ENCODE data around the gene CCN2. TPM values are rescaled to one million over a fixed set of nuclear protein-coding genes. Genes with fewer than 3 reads are reported as not detected.

Gene CCN2
- total RNA-seq, 1 experiment from 2014 or later: 12.4 TPM

- no peak for DNase-seq (ENCODE audit: low spot score)
Measured at GRCh38 chr6:131967948-131968347, 16.8 kb upstream of the CCN2 start.

DNA sequence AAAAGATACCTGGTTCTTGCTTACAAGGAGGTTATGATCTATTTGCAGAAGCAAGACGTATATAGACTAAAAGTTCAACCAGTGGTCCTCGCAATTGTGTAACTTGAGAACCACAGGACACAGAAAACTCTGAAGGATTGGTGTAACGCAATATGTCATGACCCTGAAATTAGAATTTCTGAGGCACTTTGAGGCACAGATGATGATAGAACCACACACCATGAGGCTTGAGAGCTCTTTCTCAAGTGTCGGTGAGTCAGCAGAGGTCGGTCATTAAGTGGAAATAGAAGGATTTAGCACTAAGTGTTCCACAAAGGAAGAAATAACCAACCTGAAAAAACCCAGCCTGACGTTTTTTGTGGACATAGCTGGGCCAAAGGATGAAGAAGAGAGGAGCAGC is 15.3 kb upstream of the CCN2 start:
- peak; percentile 58 for DNase-seq (ENCODE audit: low spot score)

GRCh38 chr6:131963063-131963462 is 11.9 kb upstream of the CCN2 start:
- DNase-seq (ENCODE audit: low spot score): no peak

GRCh38 chr6:131960371-131961133 is 9.4 kb upstream of the CCN2 start:
- DNase-seq (ENCODE audit: low spot score): no peak

- DNase-seq (ENCODE audit: low spot score): no peak
Measured at GRCh38 chr6:131958542-131959470, 7.6 kb upstream of the CCN2 start.

DNA sequence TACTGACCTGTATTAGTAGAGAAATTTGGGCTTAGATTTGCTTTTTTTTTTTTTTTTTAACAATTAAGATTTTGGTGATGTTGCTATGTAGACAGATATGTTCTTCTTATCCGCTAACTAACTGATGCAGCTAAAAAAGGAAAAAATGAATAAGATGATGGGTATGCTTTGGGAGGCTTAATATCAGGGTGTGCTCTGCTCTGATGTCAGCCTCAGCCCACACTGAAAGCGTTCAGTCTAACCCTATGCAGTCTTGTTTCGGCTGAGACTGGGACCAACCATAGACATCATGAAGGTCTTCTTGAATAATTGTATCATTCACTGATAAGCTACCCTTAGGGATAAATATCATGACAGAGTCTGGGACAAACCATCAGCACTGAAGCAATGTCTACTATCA is 6.9 kb upstream of the CCN2 start:
- DNase-seq (ENCODE audit: low spot score): no peak

DNA sequence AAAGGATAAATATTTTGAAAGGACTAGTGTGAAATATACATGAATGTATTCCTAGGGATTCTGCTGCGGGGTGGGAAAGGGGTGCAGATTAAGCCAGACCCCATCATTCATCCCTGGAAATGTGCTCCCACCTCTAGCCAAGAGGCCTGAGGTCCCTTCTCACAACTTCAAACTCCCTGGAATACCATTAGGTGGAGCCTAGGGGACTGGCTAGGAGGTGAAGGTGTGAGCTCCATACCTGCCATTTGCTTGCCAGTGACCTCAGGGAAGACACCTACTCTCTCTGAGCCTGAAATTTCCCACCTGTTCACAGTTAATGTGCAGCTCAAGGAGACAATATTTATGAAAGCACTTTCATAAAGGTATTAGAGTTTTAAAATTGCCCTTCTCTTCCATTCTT is 4.7 kb upstream of the CCN2 start:
- DNase-seq (ENCODE audit: low spot score): no peak

- no peak for DNase-seq (ENCODE audit: low spot score)
Measured at GRCh38 chr6:131955192-131955591, 4.0 kb upstream of the CCN2 start.

GRCh38 chr6:131954775-131955107 is 3.6 kb upstream of the CCN2 start:
- peak; percentile 92 for DNase-seq (ENCODE audit: low spot score)

GRCh38 chr6:131954059-131954774 is 3.0 kb upstream of the CCN2 start:
- DNase-seq (ENCODE audit: low spot score): no peak

DNA sequence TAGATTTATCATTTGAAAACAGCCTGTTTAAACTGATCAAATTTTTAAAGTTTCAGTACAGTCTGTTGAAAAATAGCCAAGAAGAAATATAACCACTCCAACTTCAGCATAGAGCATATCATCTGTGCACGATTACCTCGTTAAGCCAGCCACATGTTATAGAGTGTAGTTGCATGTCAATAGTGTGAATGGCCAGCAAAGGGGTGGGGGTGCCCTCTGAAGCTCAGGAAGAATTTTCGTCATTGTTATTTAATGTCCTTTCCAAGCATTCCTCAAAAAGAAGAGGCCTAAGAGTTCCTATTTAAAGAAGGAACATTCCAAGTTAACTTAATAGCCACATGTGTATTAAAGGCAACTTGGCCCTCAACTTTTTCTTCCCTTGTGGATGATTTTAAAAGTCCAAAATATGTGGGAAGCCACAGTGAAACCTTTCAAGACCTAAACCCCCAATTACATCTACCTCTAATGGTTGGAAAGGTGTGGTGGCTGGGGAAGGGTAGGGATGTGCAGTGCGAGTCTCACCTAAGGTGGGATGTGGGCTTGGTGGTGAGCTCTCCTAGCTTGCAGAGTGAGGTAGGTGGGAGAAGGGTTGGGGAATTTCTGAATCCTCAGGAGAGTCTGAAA is 1.8 kb upstream of the CCN2 start:
- DNase-seq (ENCODE audit: low spot score): no peak

DNA sequence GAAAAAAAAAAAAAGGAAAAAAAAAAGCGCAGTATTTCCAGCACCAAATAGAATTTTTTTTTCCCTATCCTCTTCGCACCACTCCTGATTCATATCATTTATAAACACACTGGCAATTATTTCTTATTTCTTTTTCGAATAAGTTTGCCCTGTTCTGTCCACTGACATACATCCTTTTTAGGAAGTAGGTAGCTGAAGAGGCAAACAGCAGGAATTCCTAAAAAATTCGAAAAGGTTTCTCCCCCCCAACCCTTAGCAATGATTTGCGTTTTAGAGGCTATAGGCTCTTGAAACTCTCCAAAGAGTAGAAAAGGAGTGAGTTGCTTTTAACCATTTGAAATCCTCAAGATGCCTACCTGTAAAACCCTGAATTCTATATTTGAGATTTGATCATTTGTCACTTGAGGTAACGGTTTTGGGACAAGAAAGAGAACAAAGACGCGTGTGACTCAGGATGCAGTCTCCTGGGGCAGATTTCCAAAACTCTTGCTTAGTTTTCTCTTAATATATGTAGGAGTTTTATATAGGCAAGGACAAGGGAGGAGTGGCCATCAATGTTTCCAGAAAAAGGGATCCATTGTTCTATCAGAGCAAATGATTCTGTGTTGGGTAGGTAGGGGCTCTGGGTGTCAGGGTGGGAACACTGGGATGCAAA is 531 bp upstream of the CCN2 start:
- DNase-seq (ENCODE audit: low spot score): no peak

DNA sequence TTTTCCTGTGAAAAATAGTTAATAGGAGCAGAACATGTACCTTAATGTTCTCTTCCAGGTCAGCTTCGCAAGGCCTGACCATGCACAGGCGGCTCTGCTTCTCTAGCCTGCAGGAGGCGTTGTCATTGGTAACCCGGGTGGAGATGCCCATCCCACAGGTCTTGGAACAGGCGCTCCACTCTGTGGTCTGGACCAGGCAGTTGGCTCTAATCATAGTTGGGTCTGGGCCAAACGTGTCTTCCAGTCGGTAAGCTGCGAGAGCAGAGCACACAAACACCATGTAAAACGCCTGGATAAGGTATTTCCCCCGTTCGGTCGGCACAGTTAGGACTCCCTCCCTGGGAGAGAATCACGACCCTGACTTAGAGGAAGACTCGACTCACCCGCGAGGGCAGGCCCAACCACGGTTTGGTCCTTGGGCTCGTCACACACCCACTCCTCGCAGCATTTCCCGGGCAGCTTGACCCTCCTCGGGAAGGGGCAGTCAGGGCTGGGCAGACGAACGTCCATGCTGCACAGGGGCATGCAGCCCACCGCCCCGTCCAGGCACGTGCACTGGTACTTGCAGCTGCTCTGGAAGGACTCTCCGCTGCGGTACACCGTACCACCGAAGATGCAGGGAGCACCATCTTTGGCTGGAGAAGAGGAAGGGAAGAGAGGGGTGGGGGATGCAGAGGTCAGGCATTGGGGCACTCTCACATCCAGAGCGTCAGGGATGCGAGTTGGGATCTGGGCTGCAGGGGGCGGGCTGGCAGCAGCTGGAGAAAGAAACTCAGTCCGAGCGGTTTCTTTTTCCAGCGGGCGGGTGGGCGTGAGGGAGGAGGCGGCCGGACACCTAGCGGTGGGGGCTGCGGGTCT is 1.0 kb downstream of the CCN2 start:
- peak; percentile 84 for DNase-seq (ENCODE audit: low spot score)

DNA sequence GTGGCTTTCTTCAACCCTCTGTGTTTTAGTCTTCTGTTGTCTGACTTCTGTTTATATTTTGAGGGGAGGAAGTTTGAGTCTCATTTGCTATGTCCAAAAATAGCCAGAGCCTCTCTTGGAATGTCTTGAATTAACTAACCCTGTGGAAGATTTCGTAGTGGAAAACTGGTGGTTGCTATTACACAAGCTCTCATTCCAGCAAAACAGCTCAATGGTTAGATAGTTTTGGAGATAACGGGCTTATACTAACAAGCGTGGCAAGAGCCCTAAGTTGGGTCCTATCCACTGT is 1.6 kb downstream of the CCN2 start:
- peak; percentile 67 for DNase-seq (ENCODE audit: low spot score)

DNA sequence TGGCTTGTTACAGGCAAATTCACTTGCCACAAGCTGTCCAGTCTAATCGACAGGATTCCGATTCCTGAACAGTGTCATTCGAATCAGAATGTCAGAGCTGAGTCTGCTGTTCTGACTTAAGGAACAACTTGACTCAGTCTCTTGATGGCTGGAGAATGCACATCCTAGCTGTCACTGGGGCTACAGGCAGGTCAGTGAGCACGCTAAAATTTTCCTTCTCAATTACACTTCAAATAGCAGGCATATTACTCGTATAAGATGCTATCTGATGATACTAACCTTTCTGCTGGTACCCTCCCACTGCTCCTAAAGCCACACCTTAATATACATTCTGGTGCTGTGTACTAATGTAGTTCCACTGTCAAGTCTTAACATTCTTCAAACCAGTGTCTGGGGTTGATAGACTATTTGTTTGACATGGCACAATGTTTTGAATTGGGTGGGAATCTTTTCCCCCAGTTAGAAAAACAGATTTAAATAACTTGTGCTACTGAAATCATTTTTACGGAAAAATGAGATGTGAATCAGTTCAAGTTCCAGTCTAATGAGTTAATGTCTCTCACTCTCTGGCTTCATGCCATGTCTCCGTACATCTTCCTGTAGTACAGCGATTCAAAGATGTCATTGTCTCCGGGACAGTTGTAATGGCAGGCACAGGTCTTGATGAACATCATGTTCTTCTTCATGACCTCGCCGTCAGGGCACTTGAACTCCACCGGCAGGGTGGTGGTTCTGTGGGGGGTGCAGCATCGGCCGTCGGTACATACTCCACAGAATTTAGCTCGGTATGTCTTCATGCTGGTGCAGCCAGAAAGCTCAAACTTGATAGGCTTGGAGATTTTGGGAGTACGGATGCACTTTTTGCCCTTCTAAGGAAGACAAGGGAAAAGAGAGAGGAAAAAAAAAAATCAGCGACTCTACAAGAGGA is 2.2 kb downstream of the CCN2 start:
- DNase-seq (ENCODE audit: low spot score): peak; percentile 35

- no peak for DNase-seq (ENCODE audit: low spot score)
Measured at GRCh38 chr6:131947986-131948661, 3.0 kb downstream of the CCN2 start.

DNA sequence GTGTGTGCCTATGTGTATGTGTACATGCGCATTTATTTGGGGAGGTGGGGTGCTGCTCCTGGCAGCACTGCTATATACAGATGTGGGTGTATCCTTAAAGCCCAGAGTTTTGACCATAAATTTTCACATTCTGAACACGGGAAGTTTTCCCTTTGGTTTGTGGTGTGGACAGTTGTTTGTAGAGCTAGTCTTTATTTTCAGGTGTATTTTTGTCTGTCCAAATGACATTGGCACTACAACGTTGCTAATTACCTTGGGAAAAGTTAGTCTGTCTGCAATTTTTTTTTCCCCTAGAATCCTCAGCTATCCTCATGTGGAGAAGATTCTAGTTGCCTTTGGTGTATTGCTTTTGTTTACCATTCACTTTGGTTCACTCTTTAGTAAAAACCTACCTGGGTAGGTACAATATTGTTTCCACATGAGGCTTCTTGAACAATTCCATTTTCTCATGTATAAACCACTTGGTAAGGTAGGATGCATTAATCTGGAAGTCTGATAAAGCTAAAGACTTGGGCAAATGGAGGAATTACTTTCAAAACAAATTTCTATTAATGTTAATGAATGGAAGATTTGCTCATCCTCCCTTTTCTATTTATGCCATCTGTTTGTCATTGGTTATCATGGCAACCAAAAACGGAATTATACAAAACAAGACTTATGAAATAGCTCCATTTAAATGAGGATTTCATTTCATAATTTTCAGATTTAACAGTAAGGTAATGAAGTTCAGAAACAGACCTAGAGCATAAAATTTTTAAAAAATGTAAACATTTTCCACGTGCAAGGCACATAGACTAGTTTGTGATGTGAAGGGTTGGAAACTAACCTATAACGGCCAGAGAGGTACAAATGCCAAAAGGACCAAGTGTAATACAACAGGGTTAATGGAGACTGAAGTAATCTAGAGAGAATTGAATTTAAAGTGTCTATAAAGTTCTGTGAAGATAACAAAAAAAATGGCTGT is 3.9 kb downstream of the CCN2 start:
- DNase-seq (ENCODE audit: low spot score): peak; percentile 16
